ENCODE results near the gene MBOAT2. TPM values are rescaled to one million over a fixed set of nuclear protein-coding genes. Genes with fewer than 3 reads are reported as not detected.

The MBOAT2 gene
- total RNA-seq, 4 donors from 2014 or later = 12.5 to 33.0 (median 20.7) TPM

GRCh38 chr2:8962890-8963289 is 40.6 kb downstream of the MBOAT2 start:
- Histone ChIP-seq H3K36me3 (no peaks in the 10 kb centered on the region), H3K9me3 (no peaks in the 10 kb centered on the region), H3K27ac (no peak overlapping the region), H3K4me3 (no peak overlapping the region), H3K4me1 (no peaks in the 10 kb centered on the region), H3K27me3 (no peaks in the 10 kb centered on the region)
- no peak for DNase-seq
- TF ChIP-seq CTCF (IDR thresholded peaks at IDR 0.05) (no peak), POLR2A (IDR thresholded peaks at IDR 0.05) (no peak)

GRCh38 chr2:8957628-8958027 is 45.9 kb downstream of the MBOAT2 start:
- Histone ChIP-seq H3K27ac (no peak overlapping the region), H3K4me3 (no peak overlapping the region), H3K4me1 (no peaks in the 10 kb centered on the region), H3K9me3 (peaks cover 0 to 8% (median 0%) of the 10 kb centered on the region in 4 donors), H3K27me3 (no peaks in the 10 kb centered on the region), H3K36me3 (no peaks in the 10 kb centered on the region)
- no peak for TF ChIP-seq POLR2A (IDR thresholded peaks at IDR 0.05)
- TF ChIP-seq CTCF (IDR thresholded peaks at IDR 0.05) = no peak
- DNase-seq = no peak

- H3K9me3 ChIP-seq = peaks cover 0 to 8% (median 0%) of the 10 kb centered on the region in 4 donors
- H3K36me3 ChIP-seq = no peaks in the 10 kb centered on the region
- TF ChIP-seq CTCF (IDR thresholded peaks at IDR 0.05) = no peak
- TF ChIP-seq POLR2A (IDR thresholded peaks at IDR 0.05) = no peak
- no peak overlapping the region for H3K4me3 ChIP-seq
- no peaks in the 10 kb centered on the region for H3K4me1 ChIP-seq
- H3K27ac ChIP-seq = no peak overlapping the region
- no peaks in the 10 kb centered on the region for H3K27me3 ChIP-seq
- DNase-seq = no peak
Measured at GRCh38 chr2:8956774-8957173, 46.7 kb downstream of the MBOAT2 start.

GRCh38 chr2:8954990-8955389 is 48.5 kb downstream of the MBOAT2 start:
- Histone ChIP-seq H3K9me3 (peaks cover 0 to 8% (median 0%) of the 10 kb centered on the region in 4 donors), H3K4me1 (no peaks in the 10 kb centered on the region), H3K36me3 (no peaks in the 10 kb centered on the region), H3K27ac (no peak overlapping the region), H3K4me3 (no peak overlapping the region), H3K27me3 (no peaks in the 10 kb centered on the region)
- TF ChIP-seq CTCF (IDR thresholded peaks at IDR 0.05) (no peak), POLR2A (IDR thresholded peaks at IDR 0.05) (no peak)
- no peak for DNase-seq

GRCh38 chr2:8953525-8953924 is 50.0 kb downstream of the MBOAT2 start:
- DNase-seq = no peak
- no peak for TF ChIP-seq CTCF (IDR thresholded peaks at IDR 0.05)
- no peak for TF ChIP-seq POLR2A (IDR thresholded peaks at IDR 0.05)
- Histone ChIP-seq H3K4me1 (no peaks in the 10 kb centered on the region), H3K9me3 (peaks cover 0 to 8% (median 0%) of the 10 kb centered on the region in 4 donors), H3K36me3 (no peaks in the 10 kb centered on the region), H3K27me3 (no peaks in the 10 kb centered on the region), H3K4me3 (no peak overlapping the region), H3K27ac (no peak overlapping the region)
